GM20000 (cell line): ENCODE data around the gene CDH13.

Source experiments
- DNase-seq: peaks from one replicate; pipeline ENCODE4 v3.0.0; 2012; ENCODE audit warnings: low spot score
- TF ChIP-seq, protein P1 (sequence below): IDR thresholded peaks from 2 replicates; pipeline ENCODE4 v1.5.1; 2012; ENCODE audit warnings: mild to moderate bottlenecking, control low read depth; ENCODE audit errors: extremely low read depth, missing control alignments

Gene CDH13

GRCh38 chr16:82605863-82606620 is 20.7 kb upstream of the CDH13 start:
- no peak for DNase-seq
- TF ChIP-seq, protein P1, sequence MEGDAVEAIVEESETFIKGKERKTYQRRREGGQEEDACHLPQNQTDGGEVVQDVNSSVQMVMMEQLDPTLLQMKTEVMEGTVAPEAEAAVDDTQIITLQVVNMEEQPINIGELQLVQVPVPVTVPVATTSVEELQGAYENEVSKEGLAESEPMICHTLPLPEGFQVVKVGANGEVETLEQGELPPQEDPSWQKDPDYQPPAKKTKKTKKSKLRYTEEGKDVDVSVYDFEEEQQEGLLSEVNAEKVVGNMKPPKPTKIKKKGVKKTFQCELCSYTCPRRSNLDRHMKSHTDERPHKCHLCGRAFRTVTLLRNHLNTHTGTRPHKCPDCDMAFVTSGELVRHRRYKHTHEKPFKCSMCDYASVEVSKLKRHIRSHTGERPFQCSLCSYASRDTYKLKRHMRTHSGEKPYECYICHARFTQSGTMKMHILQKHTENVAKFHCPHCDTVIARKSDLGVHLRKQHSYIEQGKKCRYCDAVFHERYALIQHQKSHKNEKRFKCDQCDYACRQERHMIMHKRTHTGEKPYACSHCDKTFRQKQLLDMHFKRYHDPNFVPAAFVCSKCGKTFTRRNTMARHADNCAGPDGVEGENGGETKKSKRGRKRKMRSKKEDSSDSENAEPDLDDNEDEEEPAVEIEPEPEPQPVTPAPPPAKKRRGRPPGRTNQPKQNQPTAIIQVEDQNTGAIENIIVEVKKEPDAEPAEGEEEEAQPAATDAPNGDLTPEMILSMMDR, result no peak

DNA sequence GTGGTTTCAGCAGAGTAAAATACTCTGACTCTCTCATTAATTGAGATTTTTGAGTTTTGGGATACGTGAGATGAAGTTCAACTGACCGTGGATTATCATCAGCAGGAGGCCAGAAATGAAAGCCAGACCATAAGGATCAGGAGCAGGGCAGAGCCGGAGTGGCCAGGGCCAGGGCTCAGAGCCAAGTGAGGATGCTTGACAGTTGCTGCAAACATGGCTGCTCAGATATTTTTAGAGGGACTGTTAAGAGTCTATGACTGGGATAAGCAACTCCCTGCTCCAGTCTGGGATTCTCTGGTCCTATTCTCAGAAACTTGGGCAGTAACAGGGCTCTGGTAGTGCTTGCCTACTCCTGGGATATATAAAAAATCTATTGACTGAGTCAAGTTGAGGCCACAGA is 17.6 kb upstream of the CDH13 start:
- DNase-seq, result no peak
- TF ChIP-seq, protein P1, result no peak

DNA sequence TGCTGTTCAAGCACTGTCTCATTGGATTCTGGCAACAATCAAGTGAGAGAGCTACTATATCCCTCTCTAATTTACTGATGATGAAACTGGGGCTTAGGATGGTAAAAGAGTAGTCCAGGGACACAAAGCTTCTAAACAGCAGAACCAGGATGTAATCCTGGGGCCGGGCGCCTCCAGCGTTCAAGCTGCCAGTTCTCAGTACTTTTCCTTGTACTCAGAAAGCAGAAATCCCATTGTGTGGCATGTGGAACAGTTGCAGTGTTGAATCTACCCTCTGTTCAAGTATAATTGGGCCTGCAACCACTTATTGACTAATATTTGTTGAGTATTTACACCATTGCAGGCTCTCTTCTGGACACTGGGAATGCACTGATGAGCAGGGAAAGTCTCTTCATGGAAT is 14.5 kb upstream of the CDH13 start:
- no peak for DNase-seq
- TF ChIP-seq, protein P1, result no peak

DNA sequence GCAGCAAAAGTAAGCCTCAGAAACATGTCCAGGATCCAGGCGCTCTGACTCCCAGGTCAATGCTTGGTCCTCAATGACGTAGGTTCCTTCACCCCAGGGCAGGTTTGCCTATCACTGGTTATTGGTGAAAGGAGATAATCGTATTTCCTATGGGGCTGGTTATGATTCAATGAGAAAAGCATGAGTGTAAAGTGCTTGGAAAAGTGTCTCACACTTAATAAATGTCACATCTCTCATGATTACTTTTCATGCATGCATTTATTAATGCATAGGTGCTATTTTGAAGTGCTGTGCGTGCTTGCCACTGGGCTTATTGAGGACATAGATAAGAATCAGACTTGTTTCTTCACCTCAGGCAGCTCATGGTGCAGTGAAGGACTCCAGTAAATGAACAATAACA is 10.4 kb upstream of the CDH13 start:
- TF ChIP-seq, protein P1, result no peak
- no peak for DNase-seq

GRCh38 chr16:82621781-82622180 is 5.0 kb upstream of the CDH13 start:
- DNase-seq, result no peak

GRCh38 chr16:82623241-82623640 is 3.5 kb upstream of the CDH13 start:
- TF ChIP-seq, protein P1, result no peak
- no peak for DNase-seq

More at GRCh38 chr16:82621781-82622180, 5.0 kb upstream of the CDH13 start:
- TF ChIP-seq, protein P1, result no peak

DNA sequence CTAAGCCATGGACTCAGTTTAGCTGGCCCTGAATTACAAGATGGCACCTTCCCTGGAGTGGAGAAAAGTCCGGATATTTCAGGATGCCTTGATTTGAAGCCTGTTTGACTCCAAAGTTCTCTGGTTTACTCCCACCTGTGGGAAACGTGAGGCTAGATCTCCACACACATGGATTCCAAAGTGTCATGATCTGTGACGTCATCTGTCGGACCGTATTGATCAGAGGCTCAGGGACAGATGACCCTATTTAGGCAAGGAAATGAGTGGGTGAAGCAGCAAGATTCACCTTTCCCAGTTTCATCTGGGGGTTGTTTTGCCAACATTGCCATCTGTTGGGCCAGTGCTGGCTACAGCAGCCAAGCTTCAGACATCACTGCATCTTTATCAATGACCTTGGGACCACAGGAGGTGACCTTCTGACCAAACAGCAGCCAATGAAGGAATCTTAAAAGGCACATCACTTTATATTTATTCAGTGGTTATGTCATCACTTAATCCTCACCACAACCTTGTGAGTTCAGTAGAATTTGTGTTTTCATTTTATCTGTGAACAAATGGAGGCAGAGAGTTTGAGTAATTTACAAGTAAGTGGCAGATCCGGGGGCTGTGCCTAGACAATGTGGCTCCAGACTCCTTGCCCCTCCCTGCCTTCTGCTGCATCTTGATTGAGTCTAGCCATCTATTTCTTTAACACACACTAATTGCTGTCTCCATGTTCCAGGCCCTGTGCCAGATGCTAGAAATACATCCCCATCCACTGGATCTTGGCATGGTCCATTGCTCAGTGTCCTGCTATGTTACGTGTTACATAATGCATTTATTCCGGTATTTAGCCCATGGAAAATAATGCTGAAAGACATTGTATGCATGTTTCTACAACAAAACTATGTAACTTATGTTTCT is 1.5 kb upstream of the CDH13 start:
- TF ChIP-seq, protein P1, result no peak
- DNase-seq, result no peak
